GM19397 (cell line): Measurements from ENCODE around the gene PARD3.
"Not testable (repeated sequence)": the region's sequence is repeated elsewhere in the genome, so short reads cannot be mapped to it uniquely, and the experiment has no call there.

Experiments used
- ATAC-seq: cut with Tn5 transposase; IDR thresholded peaks from one replicate; pipeline ENCODE4 v1.9.1; 2021; ENCODE audit warnings: mild to moderate bottlenecking, moderate library complexity; ENCODE audit not compliant: unreplicated experiment

Gene PARD3

GRCh38 chr10:34076443-34076842, 738.7 kb downstream of the PARD3 start:
- ATAC-seq = no peak

DNA sequence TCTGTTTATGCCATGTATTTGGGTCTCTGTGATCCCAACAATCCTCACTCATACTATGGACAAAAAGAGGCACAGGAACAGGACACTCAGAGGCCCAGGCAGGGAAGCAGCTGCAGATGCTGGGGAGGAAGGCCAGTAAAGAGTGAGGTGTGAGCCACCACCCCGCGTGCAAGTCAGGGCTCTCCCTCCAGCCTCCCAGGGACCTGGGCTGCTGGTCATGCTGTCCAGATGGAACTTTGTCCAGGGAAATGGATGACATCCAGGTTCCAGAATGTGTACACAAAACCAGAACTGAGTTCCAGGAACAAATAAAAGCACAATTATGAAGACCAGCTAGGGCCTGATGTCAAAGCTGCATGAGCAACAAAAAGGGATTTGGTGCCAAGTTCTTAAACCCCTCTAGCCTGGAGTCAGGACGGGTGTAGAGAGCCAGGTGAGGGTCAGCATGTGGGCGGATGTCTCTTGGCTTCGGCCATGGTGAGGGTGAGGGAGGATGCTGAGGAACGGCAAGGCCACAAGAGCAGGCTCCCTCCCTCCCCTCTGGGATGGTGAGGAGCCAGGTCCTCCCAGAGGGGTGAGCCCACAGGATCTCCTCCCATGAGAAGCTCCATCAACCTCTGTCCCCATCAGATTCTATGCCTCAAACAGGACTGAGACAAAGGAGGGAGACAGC, 739.7 kb downstream of the PARD3 start:
- ATAC-seq = no peak

DNA sequence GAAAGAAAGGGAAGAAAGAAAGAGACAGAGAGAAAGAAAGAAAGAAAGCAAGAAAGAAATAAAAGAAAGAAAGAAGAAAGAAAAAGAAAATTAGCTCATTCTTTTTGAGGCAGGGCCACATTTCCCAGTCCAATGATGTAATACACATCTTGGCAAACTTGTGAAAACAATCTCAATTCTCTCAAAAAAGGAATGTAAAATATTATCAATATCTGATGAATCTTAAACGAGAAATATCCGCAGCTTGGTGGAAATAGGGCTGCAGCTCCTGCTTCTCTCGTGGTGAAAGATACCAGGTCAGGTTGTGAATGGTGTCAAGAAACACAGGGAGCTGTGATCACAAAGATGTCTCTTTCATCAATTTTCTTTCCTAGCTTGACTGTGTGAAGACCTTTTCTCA, 741.0 kb downstream of the PARD3 start:
- no peak for ATAC-seq

- ATAC-seq = not testable (repeated sequence)
Measured at GRCh38 chr10:34067741-34068140, 747.4 kb downstream of the PARD3 start.

DNA sequence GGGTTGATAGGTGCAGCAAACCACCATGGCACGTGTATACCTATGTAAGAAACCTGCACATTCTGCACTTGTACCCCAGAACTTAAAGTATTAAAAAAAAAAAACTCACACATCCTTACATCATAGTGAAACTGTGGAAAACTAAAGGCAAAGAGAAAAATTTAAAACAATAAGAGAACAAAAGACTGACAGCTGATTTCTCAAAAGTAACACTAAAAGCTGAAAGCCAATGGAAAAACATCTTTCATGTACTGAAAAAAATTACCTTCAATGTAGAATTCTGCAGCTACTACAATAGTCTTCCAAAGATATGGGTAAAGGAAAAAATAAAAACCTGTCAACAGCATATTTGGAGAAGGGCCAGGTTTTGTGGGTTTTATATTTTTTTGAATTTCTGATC, 751.5 kb downstream of the PARD3 start:
- no peak for ATAC-seq

DNA sequence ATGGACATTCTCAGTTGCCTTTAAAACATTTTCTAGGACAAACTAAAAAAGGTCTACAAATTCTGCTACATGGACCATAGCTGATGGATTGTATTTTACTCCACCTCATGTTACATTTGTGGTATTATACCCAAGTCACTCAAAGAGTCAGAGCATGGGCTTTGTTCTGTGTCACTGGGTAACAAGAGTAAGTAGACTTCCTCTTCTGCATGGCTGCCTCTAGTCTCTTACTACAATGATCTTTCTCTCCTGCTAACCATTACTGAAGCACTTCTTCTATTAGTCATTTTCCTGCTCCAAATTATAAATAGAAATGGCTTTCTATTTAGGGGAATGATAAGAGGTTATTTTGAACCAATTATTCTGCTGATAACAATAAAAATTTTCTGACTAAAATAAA, 753.3 kb downstream of the PARD3 start:
- ATAC-seq = no peak
